Duodenal mucosa (tissue), 2 donors: Measurements from ENCODE around the gene SULT4A1.

Source experiments
- H3K27ac ChIP-seq: one replicate; pipeline ENCODE4 v1.7.0; 2013; ENCODE audit warnings: low read depth, low read length
- H3K27me3 ChIP-seq, 2 donors: one replicate each; pipeline ENCODE4 v1.7.0; 2013; ENCODE audit warnings: low read length in 2 of 2, control low read depth in 1 of 2; ENCODE audit not compliant: insufficient read depth in 2 of 2, control insufficient read depth in 1 of 2
- H3K36me3 ChIP-seq, 2 donors: one replicate each; pipeline ENCODE4 v1.7.0; 2013; ENCODE audit warnings: low read length in 2 of 2, control low read depth in 1 of 2; ENCODE audit not compliant: insufficient read depth in 2 of 2, control insufficient read depth in 1 of 2
- H3K4me1 ChIP-seq, 2 donors: one replicate each; pipeline ENCODE4 v1.7.0; 2013; ENCODE audit warnings: low read length in 2 of 2, control low read depth in 1 of 2; ENCODE audit not compliant: insufficient read depth in 2 of 2, control insufficient read depth in 1 of 2
- H3K4me3 ChIP-seq, 2 donors: one replicate each; pipeline ENCODE4 v1.7.0; 2013; ENCODE audit warnings: low read length in 2 of 2, low read depth in 1 of 2
- H3K9ac ChIP-seq, 2 donors: one replicate each; pipeline ENCODE4 v1.7.0; 2013; ENCODE audit warnings: low read length in 2 of 2, low read depth in 1 of 2
- H3K9me3 ChIP-seq, 2 donors: one replicate each; pipeline ENCODE4 v1.7.0; 2013; ENCODE audit warnings: low read length in 2 of 2, control low read depth in 1 of 2; ENCODE audit not compliant: control insufficient read depth in 1 of 2

SULT4A1 gene

DNA sequence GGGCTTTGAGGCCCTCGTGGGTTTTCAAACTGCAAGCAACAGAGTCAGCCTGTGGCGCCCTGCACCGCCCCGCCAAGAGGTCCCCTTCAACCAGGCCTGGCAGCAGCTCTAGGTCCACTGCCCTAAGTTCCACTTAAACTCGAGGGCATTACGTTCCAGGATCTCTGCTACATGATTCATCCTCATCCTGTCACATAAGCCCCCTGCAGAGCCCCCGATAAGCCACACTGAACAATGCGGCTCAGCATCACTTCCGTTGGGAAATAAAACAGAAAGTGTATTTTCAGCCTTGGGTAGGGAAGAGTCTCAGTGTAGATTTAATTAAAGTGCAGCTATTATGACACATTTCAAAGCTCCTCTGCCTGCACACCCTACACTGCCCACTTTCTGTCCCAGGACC is 24.6 kb downstream of the SULT4A1 start:
- H3K9me3 ChIP-seq = no peaks in the 10 kb centered on the region
- no peak overlapping the region for H3K4me3 ChIP-seq
- peaks cover 2 to 31% of the 10 kb centered on the region in 2 donors for H3K36me3 ChIP-seq
- no peak overlapping the region for H3K27ac ChIP-seq
- no peak overlapping the region for H3K9ac ChIP-seq
- H3K4me1 ChIP-seq = no peaks in the 10 kb centered on the region
- H3K27me3 ChIP-seq = no peaks in the 10 kb centered on the region

GRCh38 chr22:43835736-43836135 is 26.6 kb downstream of the SULT4A1 start:
- Histone ChIP-seq H3K36me3 (peaks cover 2 to 37% of the 10 kb centered on the region in 2 donors), H3K4me1 (no peaks in the 10 kb centered on the region), H3K9ac (no peak overlapping the region)

GRCh38 chr22:43835166-43835565 is 27.1 kb downstream of the SULT4A1 start:
- Histone ChIP-seq H3K4me3 (no peak overlapping the region), H3K27ac (no peak overlapping the region), H3K9ac (no peak overlapping the region), H3K9me3 (no peaks in the 10 kb centered on the region), H3K27me3 (no peaks in the 10 kb centered on the region), H3K4me1 (no peaks in the 10 kb centered on the region), H3K36me3 (peaks cover 2 to 42% of the 10 kb centered on the region in 2 donors)

More at GRCh38 chr22:43835736-43836135, 26.6 kb downstream of the SULT4A1 start:
- H3K27ac ChIP-seq = no peak overlapping the region
- H3K4me3 ChIP-seq = no peak overlapping the region
- no peaks in the 10 kb centered on the region for H3K27me3 ChIP-seq
- H3K9me3 ChIP-seq = no peaks in the 10 kb centered on the region

- no peaks in the 10 kb centered on the region for H3K27me3 ChIP-seq
- H3K9me3 ChIP-seq = no peaks in the 10 kb centered on the region
- no peak overlapping the region for H3K27ac ChIP-seq
- H3K36me3 ChIP-seq = peaks cover 0 to 39% of the 10 kb centered on the region in 2 donors
- no peaks in the 10 kb centered on the region for H3K4me1 ChIP-seq
- H3K4me3 ChIP-seq = no peak overlapping the region
- H3K9ac ChIP-seq = no peak overlapping the region
Measured at GRCh38 chr22:43833286-43834240, 28.8 kb downstream of the SULT4A1 start.

- Histone ChIP-seq H3K9ac (no peak overlapping the region), H3K27me3 (no peaks in the 10 kb centered on the region), H3K9me3 (no peaks in the 10 kb centered on the region), H3K36me3 (peaks cover 0 to 41% of the 10 kb centered on the region in 2 donors), H3K4me3 (no peak overlapping the region), H3K4me1 (no peaks in the 10 kb centered on the region), H3K27ac (no peak overlapping the region)
Measured at GRCh38 chr22:43832393-43833265, 29.7 kb downstream of the SULT4A1 start.

- no peak overlapping the region for H3K27ac ChIP-seq
- H3K4me3 ChIP-seq = no peak overlapping the region
- no peak overlapping the region for H3K9ac ChIP-seq
- H3K36me3 ChIP-seq = peaks cover 0 to 33% of the 10 kb centered on the region in 2 donors
- H3K4me1 ChIP-seq = no peaks in the 10 kb centered on the region
- no peaks in the 10 kb centered on the region for H3K27me3 ChIP-seq
- no peaks in the 10 kb centered on the region for H3K9me3 ChIP-seq
Measured at GRCh38 chr22:43831561-43832392, 30.5 kb downstream of the SULT4A1 start.

GRCh38 chr22:43830931-43831560 is 31.3 kb downstream of the SULT4A1 start:
- Histone ChIP-seq H3K4me3 (no peak overlapping the region), H3K9ac (no peak overlapping the region), H3K4me1 (no peaks in the 10 kb centered on the region), H3K27ac (no peak overlapping the region), H3K9me3 (no peaks in the 10 kb centered on the region), H3K27me3 (no peaks in the 10 kb centered on the region), H3K36me3 (peaks cover 0 to 29% of the 10 kb centered on the region in 2 donors)

- H3K36me3 ChIP-seq = peaks cover 0 to 27% of the 10 kb centered on the region in 2 donors
- no peak overlapping the region for H3K27ac ChIP-seq
- H3K27me3 ChIP-seq = no peaks in the 10 kb centered on the region
- H3K4me3 ChIP-seq = no peak overlapping the region
- no peaks in the 10 kb centered on the region for H3K9me3 ChIP-seq
- H3K9ac ChIP-seq = no peak overlapping the region
- no peaks in the 10 kb centered on the region for H3K4me1 ChIP-seq
Measured at GRCh38 chr22:43829904-43830851, 32.1 kb downstream of the SULT4A1 start.
